Measurements from ENCODE around the gene SH2D1A. TPM values are rescaled to one million over a fixed set of nuclear protein-coding genes. Genes with fewer than 3 reads are reported as not detected.
"Not testable (repeated sequence)": the region's sequence is repeated elsewhere in the genome, so short reads cannot be mapped to it uniquely, and the experiment has no call there.

SH2D1A gene
- 0.19 TPM for polyA plus RNA-seq (ENCODE audit: insufficient read length)

DNA sequence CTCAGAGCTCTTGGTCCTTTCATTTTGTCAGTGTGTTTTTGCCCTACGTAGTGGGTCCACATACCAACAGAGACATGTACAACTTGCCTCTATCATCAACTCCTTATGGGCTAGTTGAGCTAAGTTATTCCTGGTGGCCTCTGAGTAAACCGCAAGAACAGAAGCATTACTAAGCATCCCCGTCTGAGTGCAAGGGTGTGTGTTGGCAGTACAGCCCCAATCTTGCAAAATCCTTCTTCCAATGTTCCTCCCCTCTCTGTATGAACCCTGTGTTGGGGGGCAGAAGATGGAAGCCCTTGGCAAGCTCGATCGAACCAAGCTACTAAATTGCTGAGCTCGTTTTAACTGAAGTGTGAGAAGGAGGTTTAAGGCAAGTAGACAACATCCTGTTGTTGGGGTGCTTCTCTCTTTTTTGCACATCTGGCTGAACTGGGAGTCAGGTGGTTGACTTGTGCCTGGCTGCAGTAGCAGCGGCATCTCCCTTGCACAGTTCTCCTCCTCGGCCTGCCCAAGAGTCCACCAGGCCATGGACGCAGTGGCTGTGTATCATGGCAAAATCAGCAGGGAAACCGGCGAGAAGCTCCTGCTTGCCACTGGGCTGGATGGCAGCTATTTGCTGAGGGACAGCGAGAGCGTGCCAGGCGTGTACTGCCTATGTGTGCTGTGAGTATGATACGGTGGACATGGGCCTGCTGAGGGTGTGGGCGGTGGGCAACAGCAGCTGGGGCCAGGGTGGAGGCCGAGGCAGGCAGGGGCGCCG is at the start of gene SH2D1A:
Gene SH2D1A, plus strand, starts transcription at position 447 of the 760 bp plus-strand sequence. Its CDS starts 80 bp downstream, at position 527.
- DNase-seq, result no peak

DNA sequence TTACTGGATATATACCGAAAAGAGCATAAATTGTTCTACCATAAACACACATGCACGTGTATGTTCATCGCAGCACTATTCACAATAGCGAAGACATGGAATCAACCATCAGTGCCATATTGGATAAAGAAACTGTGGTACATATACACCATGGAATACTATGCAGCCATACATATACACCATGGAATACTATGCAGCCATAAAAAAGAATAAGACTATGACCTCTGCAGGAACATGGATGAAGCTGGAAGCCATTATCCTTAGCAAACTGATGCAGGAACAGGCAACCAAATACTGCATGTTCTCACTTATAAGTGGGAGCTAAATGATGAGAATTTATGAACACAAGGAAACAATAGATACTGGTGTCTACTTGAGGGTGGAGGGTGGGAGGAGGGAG is 47.0 kb upstream of the SH2D1A start:
- not testable (repeated sequence) for DNase-seq

DNA sequence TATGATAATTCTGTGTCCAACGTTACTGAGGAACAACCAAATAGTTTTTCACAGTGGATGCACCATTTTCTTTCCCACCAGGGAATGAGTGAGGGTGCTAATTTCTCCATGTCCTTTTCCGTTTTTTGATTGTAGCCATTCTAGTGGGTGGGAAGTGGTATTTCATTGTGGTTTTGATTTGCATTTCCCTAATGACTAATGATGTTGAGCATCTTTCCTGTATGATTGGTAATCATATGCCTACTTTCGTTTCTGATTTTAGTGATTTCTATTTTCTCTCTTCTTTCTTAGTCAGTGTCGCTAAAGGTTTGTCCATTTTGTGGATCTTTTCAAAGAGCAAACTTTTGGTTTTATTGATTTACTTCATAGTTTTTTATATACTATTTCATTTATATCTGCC is 46.0 kb upstream of the SH2D1A start:
- no peak for DNase-seq

DNA sequence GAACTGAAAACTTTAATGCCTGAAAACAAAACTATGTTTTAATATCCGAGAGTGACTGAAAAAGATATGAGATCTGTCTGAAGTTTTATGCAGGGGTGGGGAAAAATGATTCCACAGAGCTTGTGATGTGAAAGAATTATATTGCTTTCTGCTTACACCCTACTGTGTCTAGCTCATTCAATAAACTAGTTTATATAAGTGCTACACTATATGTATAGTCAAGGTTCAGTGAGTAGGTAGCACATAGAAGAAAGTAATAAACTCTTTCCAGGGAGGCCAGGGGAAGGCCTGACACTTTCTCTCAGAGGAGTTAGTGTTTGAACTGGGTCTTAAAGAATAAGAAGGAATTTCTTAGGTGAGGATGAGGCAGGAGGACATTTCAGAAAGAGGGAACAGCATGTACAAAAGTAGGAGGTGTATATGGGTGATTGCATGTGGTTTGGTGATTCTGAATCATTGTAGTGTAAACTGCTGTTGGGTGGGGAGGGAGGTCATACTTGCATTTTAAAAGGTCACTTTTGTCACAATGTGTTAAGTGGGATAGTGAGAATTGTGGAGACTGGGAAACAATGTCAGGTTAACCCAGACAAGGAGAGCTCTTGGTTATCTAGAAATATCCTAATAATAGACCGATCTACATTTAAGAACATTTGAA is 39.0 kb upstream of the SH2D1A start:
- no peak for DNase-seq

DNA sequence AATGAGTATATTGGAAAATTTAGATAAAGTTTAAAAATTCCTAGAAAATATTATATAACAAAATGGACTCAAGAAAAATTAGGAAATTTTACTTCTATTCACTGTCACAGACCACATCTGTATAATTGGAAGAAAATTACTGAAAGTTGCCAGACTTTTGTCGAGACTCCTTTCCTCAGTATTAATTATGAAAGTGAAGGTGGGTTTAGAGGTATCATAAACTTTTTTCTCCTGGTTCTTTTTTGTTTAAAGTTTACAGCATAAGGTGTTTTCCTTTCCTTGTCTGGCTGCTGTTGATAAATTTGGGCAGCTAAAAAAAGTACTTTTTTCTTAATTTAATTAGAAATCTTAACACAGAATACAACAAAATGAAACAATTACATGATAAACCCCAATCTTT is 20.6 kb upstream of the SH2D1A start:
- DNase-seq, result no peak

DNA sequence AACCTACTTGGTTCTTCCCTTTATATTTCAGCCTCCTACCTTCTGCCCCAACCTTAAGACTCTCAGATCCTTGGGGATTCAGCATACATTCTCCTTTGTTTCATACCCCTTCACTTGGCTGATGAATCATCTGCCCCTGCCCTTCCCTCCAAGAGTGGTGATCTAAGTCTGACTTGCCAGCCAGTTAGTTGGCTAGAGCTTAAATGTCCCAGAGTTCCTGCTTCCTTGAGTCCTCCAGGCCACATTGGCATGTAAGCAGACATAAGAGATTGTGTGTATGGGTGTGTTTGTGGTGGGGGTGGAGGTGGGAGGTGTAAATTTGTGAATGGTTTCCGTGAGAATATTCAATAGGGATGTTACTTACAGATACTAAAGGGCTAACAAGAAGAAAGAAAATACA is 17.6 kb upstream of the SH2D1A start:
- DNase-seq, result no peak

DNA sequence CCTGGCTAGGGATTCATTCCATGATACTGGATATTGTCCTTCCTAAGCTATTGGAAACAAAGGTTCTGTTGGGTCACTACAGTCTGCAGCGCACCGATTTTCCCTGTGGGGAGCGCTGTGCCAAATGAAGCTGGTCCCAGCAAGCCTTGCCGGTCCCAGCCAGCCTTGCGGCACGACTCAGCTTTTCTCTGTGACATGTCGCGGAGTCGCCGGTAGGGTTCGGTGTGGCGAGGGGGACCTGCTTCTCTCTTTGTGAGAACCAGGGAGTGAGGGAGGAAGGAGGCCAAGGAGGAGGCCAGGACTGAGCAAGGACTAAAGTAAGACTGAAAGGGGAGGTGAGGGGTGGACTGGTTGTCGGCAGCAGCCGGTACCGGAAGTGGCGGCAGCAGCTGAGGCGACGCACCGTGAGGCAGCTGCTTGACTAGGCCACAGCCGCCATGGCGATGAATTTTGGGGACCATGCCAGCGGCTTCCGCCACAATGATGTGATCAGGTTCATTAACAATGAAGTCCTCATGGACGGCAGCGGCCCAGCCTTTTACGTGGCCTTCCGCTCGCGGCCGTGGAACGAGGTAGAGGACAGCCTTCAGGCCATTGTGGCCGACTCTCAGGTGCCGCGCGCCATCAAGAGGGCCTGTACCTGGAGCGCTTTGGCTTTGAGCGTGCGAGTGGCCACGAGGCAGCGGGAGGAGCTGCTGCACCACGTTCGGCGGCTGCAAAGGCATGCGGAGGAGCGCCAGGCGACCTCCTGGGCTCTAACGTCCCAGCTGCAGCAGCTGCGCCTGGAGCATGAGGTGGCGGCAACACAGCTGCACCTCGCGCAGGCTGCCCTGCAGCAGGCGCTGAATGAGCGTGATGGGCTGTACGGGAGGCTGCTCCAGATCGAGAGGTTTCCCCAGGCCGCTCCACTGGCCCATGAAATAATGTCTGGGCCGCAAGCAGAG is 13.6 kb upstream of the SH2D1A start, which contains the start of gene TEX13D:
Gene TEX13D, plus strand, starts transcription at position 180 of the 944 bp plus-strand sequence. Its CDS starts 258 bp downstream, at position 438.
- no peak for DNase-seq

DNA sequence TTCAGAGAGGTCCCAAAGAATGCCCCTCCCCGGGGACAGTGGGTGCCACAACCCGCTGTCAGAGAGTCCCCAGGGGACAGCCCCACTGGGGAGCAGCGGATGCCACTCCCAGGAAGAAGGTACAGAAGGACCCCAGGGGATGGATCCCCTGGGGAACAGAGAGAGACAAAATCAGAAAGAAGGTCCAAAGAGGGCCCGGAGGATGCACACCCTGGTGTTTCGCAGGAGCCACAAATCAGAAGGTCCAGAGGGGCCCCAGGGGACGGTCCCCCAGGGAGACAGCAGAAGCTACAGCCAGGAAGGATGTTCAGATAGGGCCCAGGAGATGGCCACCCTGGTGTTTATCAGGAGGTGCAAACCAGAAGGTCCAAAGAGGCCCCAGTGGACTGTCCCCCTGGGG is 12.5 kb upstream of the SH2D1A start:
- DNase-seq, result no peak

DNA sequence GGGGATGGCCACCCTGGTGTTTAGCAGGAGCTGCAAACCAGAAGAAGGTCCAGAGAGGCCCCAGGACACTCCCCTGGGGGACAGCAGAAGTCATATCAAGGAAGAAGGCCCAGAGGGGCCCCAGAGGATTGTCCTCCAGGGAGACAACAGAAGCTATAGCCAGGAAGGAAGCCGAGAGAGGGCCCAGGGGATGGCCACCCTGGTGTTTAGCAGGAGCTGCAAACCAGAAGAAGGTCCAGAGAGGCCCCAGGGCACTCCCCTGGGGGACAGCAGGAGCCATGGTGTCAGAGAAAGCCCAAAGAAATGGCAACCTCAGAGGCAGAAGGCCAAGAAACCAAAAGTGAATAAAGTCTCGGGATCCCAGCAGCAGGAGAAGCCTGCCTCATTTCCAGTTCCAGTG is 11.8 kb upstream of the SH2D1A start:
- not testable (repeated sequence) for DNase-seq

DNA sequence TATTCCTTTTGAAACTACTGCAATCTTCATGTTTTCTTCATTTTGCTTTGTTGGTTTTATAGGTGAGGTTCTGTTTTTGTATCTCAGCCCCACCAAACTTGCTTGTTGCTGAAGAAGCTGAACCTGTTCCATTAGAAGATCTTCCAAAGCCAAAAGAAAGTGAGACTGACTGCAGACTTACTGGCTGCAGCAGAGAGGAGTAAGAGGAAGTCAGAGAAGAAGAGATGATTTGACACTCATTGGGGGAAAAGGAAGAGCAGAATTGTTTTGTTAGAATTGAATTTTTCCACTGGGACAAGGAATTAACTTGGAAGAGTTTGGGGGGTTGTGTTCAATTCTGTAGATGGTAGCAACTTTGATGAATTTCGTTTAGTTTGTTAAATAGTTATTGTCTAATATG is 10.8 kb upstream of the SH2D1A start:
- no peak for DNase-seq

DNA sequence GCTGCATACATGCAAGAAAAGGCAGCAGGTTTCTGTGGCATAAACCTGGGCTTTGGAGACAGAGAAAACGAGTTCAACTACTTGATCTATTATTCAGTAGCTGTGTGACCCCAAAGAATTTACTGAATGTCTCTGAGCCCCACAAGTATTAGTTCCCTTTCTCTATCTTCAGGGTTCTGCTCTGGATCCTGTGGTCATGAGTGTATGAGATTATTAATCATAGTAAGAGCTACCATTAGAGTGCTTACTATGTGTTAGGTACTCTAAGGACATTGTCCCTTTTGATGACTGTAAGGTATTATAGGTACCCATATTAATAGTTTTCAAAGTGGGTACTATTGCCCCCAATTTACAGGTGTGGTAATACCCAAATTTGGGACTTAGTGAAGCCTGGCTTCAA is 8.4 kb upstream of the SH2D1A start:
- DNase-seq, result no peak

DNA sequence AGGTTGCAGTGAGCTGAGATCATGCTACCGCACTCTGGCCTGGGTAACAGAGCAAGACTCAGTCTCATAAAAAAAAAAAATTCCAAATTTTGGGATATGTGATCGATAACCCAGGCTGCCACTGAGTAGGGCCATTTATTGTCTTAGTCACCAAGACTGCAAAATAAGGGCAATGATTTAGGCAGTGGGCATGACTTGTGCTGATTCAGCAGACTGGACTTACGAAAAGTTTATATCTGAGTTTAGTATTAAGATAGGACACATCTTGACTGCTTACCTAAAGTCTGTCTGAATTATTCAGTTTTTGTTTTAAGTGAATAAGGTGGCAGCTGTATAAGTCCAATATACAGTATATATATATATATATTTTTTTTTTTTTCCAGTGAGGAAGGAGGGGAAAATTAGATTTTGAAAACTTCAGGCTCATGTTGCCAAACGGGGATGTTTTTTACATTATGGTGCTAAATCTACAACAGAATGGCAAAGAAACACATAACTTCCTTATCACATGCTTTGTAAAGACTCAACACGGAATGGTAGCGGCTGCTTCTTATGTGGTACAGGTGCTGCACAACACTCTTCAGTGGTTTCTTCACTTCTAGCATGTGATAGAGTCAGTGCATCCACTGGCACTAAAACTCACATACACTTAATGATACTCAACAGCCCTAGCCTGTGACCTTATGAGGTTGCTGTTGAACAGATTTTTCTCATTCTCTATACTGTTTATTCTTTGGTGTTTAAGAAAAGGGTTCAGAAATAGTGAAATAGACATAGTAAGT is 7.4 kb upstream of the SH2D1A start:
- DNase-seq, result no peak

DNA sequence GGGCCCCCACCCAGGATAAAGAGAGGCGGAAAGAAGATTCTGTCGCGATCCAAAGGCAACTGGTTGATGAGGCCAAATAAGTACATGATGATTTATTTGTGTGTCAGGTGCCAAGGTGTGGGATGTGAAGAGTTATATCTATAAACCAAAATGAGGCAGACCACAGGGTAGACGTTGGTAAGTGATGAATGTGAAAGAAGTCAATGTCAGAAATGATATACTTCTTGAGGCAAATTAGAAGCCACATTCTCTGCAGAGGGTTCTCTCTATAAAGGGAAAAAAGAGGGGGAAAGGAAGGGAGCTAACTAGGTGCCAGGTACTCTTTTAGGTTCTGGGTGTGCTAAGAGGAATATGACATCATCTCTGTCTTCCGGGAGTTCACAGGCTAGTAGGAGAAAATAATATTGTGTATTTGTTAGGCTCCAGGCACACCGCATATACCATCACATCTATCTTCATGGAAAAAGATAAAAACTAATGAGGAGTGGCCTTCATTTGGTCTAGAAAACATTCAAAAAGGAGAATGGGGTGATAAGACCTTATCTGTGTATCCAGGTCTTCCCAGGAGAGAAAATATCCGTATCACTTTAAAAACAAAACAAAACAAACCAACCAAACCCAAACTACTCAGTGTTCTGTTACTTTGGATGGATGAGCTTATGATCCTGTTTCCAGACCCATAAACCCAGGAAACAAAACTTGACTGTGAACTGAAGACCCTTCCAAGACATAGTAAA is 4.8 kb upstream of the SH2D1A start:
- no peak for DNase-seq

DNA sequence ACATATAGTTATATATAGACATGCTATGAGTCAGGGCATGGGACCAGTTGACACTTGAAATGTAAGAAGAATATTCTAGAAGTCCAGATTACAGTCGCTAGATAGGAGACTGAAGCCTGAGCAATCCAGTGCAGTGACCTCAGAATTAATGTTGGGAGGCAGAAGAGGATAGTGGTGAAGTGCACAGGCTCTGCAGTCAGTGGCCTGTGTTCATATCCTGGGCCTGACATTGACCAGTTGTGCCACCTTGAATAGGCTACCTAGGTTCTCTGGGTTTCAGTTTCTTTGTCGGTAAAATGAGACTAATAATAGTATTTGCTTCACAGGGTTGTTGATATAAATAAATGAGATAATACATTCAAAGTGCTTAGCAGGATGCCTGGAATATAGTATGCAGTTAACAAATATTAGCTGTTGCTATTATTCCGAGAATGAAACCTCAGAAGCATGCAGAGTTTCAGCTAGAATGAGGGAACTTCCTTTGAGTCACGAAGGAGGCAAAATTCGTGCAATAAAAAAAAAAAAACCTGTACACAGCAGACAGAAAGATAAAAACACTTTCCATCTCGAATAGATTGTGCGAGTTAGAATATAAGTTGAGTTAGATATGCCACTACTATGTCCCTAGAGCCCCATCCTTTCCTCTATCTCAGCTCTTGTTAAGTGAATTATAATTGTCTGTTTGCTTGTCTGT is 4.0 kb upstream of the SH2D1A start:
- no peak for DNase-seq

DNA sequence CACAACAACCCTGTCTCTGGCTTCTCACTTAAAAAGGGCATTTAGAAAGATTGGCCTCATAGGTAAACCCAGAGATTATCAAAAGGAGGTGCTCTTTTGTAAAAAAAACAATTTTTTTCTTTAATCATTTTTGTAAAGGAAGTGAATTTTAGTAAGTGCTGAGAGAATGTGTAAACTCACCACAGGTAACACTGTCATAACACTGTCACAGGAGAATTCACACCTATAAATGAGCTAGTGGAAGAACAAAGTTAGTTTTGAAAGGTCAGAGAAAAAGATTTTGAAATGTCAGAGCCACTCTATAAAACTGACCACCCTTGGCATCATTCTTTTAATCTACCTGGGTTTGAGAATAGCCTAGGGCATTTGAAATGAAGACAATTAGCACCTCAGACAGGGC is 3.3 kb upstream of the SH2D1A start:
- no peak for DNase-seq

DNA sequence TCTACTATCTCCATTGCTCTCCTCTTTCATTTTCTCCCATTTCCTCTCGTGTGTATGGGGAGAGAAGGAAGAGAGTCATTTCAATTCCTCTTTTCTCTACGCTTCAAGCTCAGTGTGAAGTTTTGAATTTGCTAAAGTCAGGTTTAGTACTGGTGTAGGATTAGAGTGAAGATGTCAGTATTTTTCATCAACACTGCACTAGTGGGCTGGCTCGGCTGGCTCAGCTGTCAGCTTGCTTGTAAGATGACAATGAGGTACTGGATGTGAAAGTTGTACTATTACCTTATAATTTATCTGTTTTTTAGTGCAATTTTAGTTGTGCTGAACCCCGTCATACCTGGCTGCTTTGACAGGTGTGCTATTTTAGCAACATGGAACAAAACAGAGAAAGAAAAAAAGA is 2.1 kb upstream of the SH2D1A start:
- DNase-seq, result no peak

DNA sequence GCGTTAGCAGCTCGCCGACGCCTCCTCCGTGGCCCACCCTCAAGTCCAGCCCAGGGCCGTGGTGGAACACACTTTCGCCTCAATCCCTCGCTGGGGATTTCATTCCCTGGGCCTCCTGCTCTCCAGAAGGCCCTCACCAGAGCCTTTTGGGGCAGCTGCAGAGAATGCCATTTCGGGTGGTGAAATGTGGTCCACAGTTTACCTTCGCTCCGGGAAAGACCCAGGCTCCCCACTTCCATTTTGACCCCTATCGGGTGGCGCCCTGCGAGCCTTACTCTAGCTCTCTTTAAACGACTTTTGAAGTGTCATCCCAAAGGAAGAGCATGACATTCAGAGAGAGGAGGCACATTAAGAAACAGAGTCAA is 496 bp downstream of the SH2D1A start:
- DNase-seq, result no peak

DNA sequence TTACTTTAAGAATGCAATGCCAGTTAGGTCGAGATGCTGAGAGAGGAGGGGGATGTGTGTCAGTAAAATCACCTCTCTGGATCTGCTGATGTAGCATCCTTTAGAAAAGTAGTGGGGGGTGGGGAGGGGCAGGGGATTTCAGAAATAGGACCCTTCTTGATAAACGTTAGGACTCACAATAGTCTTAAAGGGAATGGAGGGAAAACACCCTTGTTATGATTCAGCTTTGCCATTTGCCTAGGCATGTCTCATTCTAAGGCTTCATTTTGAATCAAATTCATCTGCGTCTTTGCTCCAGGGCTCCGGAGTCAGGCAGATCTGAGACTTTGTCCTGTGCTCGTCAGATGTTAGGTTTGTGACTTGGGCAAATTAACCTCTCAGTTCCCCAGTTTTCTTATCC is 879 bp downstream of the SH2D1A start:
- no peak for DNase-seq

DNA sequence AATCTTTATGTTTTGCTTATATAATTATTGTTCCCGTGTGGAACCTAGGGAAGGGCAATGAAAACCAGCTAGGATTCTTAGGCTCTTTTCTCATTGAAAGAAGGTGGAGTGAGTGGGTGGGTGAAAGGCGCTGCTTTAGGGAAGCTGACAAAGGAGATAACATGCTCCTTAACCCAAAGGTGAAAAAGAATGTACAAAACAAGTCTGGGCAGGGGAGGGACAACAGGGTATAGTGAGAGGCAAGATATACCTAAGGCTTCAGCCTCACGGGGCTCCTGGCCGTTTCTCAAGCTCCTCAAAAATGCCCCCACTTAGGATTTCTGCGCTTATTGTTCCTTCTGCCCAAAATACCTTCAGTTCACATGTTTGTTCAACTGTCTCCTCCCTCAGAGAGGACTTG is 1.8 kb downstream of the SH2D1A start:
- DNase-seq, result no peak

DNA sequence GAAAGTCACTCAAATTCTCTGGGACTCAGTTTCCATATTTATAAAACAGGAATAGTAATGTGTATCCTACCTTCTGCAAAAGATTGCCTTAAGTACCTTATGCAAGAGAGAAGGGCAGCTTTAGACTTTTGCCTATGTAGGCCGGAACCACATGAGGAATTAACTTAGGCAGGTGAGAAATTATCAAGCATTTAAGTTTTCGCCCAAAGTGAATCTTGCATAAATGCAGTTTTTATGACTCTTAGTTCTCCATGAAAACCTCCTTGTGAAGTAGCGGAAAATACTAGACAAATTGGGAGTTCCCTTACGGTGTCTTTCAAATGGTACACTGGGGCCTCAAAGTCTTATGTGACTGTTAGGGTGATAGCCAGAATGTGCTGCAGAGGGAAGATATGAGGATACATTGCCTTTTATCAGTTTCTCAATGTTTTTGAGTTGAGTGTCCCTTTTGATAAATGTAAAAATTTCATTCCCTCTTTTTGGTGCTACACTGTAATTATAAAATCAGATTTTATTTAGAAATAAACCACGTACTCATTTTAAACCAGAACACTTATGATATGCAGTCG is 2.6 kb downstream of the SH2D1A start:
- no peak for DNase-seq

DNA sequence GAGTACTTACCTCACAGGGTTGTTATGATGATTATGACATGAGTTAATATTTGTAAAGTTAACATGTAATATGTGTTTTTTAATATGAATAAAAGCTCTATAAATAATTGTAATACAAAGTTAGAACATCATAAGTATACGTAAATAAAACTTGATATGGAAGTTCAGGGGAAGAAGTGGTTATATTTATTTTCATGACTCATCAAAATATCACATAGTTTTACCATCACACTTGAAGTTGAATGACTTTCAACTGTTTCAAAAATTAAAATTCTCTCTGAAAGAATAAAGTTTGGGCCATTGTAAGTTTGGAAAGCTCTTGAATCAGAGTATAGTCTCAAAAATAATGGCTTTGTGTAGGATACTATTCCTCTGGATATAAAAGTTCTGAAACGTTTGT is 8.3 kb downstream of the SH2D1A start:
- no peak for DNase-seq
